Measurements from ENCODE around the gene PIP4K2C. TPM values are rescaled to one million over a fixed set of nuclear protein-coding genes. Genes with fewer than 3 reads are reported as not detected.

PIP4K2C gene
- total and polyA plus RNA-seq, 10 of the 15 experiments (the other 5 are each of a cell fraction or from before 2014, with no cell fraction given) = 4.8 to 25.1 (median 14.9) TPM

GRCh38 chr12:57577981-57578758, 12.8 kb upstream of the PIP4K2C start (continued):
- no peak for TF ChIP-seq ZNF622 (IDR thresholded peaks at IDR 0.05)

DNA sequence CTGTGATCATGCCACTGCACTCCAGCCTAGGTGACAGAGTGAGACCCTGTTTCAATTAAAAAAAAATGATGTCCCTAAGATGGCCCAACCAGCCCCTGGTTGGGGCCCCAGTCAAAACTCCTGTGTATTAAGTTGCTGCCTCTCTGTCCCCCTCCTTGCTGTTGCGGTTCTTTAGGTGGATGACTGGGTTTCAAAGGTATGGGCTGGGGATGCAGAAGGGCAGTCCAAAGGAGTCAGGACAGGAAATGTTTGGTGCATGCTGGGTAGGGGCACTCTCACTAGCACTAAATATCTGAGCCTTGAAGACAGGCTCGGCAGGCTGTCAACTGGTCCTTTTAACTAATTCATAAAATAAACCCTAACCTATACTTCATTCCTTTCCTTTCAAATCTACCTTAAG, 12.0 kb upstream of the PIP4K2C start:
- BruUV-seq (replicated peaks) = no TSS peak
- Histone ChIP-seq H3K9ac (ENCODE audit: control insufficient read depth, insufficient read depth, low read length) (no peak overlapping the region), H3K4me1 (ENCODE audit: control insufficient read depth, insufficient read depth, low read length) (no peaks in the 10 kb centered on the region), H3K79me2 (ENCODE audit: control insufficient read depth, insufficient read depth, low read length) (no peaks in the 10 kb centered on the region), H2AFZ (ENCODE audit: control insufficient read depth, low read depth, low read length) (no peak overlapping the region), H3K9me3 (replicated peaks; ENCODE audit: control insufficient read depth, insufficient read depth, low read length) (no peaks in the 10 kb centered on the region), H3K4me3 (no peak overlapping the region), H4K20me1 (ENCODE audit: control insufficient read depth, insufficient read depth) (no peaks in the 10 kb centered on the region), H3K36me3 (ENCODE audit: control insufficient read depth in 2 of 2, insufficient read depth in 2 of 2, low read length in 1 of 2) (no peaks in the 10 kb centered on the region), H3K27ac (ENCODE audit: control insufficient read depth, insufficient read depth) (no peak overlapping the region), H3K4me2 (ENCODE audit: control insufficient read depth, insufficient read depth) (no peak overlapping the region), H3K27me3 (replicated peaks in 1 of 2; ENCODE audit: control insufficient read depth in 2 of 2, insufficient read depth in 2 of 2, low read length in 1 of 2) (no peaks in the 10 kb centered on the region; a peak in 2 of 4 replicates)
- intact Hi-C loops (cut with micrococcal nuclease; ENCODE audit: unreplicated experiment) (no loop called here), in situ Hi-C loops (cut with MboI) (no loop called here)
- TF ChIP-seq SIN3A (IDR thresholded peaks at IDR 0.05; ENCODE audit: low read depth, low read length) = no peak
- TF ChIP-seq, protein P1, sequence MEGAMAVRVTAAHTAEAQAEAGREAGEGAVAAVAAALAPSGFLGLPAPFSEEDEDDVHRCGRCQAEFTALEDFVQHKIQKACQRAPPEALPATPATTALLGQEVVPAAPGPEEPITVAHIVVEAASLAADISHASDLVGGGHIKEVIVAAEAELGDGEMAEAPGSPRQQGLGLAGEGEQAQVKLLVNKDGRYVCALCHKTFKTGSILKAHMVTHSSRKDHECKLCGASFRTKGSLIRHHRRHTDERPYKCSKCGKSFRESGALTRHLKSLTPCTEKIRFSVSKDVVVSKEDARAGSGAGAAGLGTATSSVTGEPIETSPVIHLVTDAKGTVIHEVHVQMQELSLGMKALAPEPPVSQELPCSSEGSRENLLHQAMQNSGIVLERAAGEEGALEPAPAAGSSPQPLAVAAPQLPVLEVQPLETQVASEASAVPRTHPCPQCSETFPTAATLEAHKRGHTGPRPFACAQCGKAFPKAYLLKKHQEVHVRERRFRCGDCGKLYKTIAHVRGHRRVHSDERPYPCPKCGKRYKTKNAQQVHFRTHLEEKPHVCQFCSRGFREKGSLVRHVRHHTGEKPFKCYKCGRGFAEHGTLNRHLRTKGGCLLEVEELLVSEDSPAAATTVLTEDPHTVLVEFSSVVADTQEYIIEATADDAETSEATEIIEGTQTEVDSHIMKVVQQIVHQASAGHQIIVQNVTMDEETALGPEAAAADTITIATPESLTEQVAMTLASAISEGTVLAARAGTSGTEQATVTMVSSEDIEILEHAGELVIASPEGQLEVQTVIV (IDR thresholded peaks at IDR 0.05; ENCODE audit: borderline replicate concordance, partially characterized antibody) = no peak
- TF ChIP-seq NBN (IDR thresholded peaks at IDR 0.05) = no peak
- TF ChIP-seq, protein P2, sequence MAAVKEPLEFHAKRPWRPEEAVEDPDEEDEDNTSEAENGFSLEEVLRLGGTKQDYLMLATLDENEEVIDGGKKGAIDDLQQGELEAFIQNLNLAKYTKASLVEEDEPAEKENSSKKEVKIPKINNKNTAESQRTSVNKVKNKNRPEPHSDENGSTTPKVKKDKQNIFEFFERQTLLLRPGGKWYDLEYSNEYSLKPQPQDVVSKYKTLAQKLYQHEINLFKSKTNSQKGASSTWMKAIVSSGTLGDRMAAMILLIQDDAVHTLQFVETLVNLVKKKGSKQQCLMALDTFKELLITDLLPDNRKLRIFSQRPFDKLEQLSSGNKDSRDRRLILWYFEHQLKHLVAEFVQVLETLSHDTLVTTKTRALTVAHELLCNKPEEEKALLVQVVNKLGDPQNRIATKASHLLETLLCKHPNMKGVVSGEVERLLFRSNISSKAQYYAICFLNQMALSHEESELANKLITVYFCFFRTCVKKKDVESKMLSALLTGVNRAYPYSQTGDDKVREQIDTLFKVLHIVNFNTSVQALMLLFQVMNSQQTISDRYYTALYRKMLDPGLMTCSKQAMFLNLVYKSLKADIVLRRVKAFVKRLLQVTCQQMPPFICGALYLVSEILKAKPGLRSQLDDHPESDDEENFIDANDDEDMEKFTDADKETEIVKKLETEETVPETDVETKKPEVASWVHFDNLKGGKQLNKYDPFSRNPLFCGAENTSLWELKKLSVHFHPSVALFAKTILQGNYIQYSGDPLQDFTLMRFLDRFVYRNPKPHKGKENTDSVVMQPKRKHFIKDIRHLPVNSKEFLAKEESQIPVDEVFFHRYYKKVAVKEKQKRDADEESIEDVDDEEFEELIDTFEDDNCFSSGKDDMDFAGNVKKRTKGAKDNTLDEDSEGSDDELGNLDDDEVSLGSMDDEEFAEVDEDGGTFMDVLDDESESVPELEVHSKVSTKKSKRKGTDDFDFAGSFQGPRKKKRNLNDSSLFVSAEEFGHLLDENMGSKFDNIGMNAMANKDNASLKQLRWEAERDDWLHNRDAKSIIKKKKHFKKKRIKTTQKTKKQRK (IDR thresholded peaks at IDR 0.05; ENCODE audit: low read depth, low read length) = no peak
- TF ChIP-seq SUPT20H (IDR thresholded peaks at IDR 0.05; ENCODE audit: borderline replicate concordance, control insufficient read depth, low read depth, low read length) = no peak
- TF ChIP-seq, protein P3, sequence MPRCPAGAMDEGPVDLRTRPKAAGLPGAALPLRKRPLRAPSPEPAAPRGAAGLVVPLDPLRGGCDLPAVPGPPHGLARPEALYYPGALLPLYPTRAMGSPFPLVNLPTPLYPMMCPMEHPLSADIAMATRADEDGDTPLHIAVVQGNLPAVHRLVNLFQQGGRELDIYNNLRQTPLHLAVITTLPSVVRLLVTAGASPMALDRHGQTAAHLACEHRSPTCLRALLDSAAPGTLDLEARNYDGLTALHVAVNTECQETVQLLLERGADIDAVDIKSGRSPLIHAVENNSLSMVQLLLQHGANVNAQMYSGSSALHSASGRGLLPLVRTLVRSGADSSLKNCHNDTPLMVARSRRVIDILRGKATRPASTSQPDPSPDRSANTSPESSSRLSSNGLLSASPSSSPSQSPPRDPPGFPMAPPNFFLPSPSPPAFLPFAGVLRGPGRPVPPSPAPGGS (IDR thresholded peaks at IDR 0.05; ENCODE audit: borderline replicate concordance, insufficient read depth, low read depth, low read length, poor library complexity, severe bottlenecking) = no peak
- TF ChIP-seq TAF1 (IDR thresholded peaks at IDR 0.05; ENCODE audit: borderline replicate concordance, low read depth, low read length) = no peak
- TF ChIP-seq STAT1 (conservative IDR thresholded peaks at IDR 0.05) = no peak
- no peak for TF ChIP-seq KDM1A (IDR thresholded peaks at IDR 0.05; ENCODE audit: borderline replicate concordance)
- TF ChIP-seq KLF5 (IDR thresholded peaks at IDR 0.05; ENCODE audit: partially characterized antibody) = no peak
- TF ChIP-seq HDAC2 (IDR thresholded peaks at IDR 0.05) = no peak
- no peak for TF ChIP-seq SPI1 (IDR thresholded peaks at IDR 0.05; ENCODE audit: borderline replicate concordance, insufficient read depth, low read depth, low read length)
- TF ChIP-seq ZZZ3 (IDR thresholded peaks at IDR 0.05; ENCODE audit: control insufficient read depth, insufficient read length, low read depth) = no peak
- ATAC-seq (no peak), DNase-seq (ENCODE audit: low read depth, low spot score) (no peak), FAIRE-seq (no peak)
- ChIA-PET SMC1A (ENCODE audit: uncharacterized antibody, unreplicated experiment) (interaction anchor here (0.7 to 1.2 kb wide), 3 partner anchors 42 to 88 kb away, joined by 3 read pairs; no protein-coding TSS in a partner anchor), RAD21 (ENCODE audit: unreplicated experiment) (interaction anchor here (0.6 kb wide), 1 partner anchor 30 kb away, joined by 4 read pairs; no protein-coding TSS in a partner anchor), CTCF (interaction anchor here (7.8 kb wide), 1 partner anchor 42 kb away, joined by 119 read pairs; no protein-coding TSS in a partner anchor), POLR2A (no interaction called here)
- WGBS (ENCODE audit: insufficient coverage, insufficient replicate concordance, low lambda C conversion rate, missing lambda C conversion rate) = 90% methylated on average over 2 of the region's 2 CpGs
